ENCODE data around the gene STUM.

The STUM gene

GRCh38 chr1:226603858-226604559 is 55.4 kb downstream of the STUM start:
- peak overlapping the region; percentile 43 for H2AFZ ChIP-seq (ENCODE audit: low read length)
- DNase-seq (ENCODE audit: low spot score), result no peak
- no peak overlapping the region for H4K91ac ChIP-seq (ENCODE audit: low read depth, low read length, poor library complexity)
- H3K23ac ChIP-seq (ENCODE audit: low read depth, low read length, poor library complexity), result no peak overlapping the region
- no peak overlapping the region for H3K4ac ChIP-seq (ENCODE audit: low read length)
- H2BK120ac ChIP-seq (ENCODE audit: low read depth, low read length), result no peak overlapping the region
- H3K9ac ChIP-seq (ENCODE audit: low read depth, low read length, poor library complexity), result no peak overlapping the region
- H2BK12ac ChIP-seq (ENCODE audit: low read length), result no peak overlapping the region
- H3K79me1 ChIP-seq (ENCODE audit: low read depth, low read length), result no peaks in the 10 kb centered on the region
- peak overlapping the region; percentile 77 for H2BK5ac ChIP-seq (ENCODE audit: low read length)
- peak overlapping the region; percentile 78 for H2AK5ac ChIP-seq (ENCODE audit: low read depth, low read length)
- no peaks in the 10 kb centered on the region for H3K9me3 ChIP-seq (replicated peaks in 1 of 2; ENCODE audit: control insufficient read depth in 2 of 2, insufficient read depth in 1 of 2, low read depth in 1 of 2, low read length in 2 of 2)
- peaks cover 0 to 62% (median 0%) of the 10 kb centered on the region in 3 experiments for H3K27me3 ChIP-seq (ENCODE audit: control insufficient read depth in 3 of 3, insufficient read depth in 3 of 3, low read depth in 1 of 3, low read length in 3 of 3)
- H3K14ac ChIP-seq (ENCODE audit: low read length), result no peak overlapping the region
- no peak overlapping the region for H3K4me2 ChIP-seq (ENCODE audit: insufficient read depth, low read length, poor library complexity, severe bottlenecking)
- H2BK15ac ChIP-seq (ENCODE audit: low read length), result peak overlapping the region; percentile 10
- no peak overlapping the region for H4K8ac ChIP-seq (ENCODE audit: low read depth, low read length)
- peaks cover 3 to 30% of the 10 kb centered on the region in 2 donors for H3K4me1 ChIP-seq (ENCODE audit: control insufficient read depth in 2 of 2, insufficient read depth in 1 of 2, low read depth in 1 of 2, low read length in 2 of 2)
- WGBS, 2 donors (ENCODE audit: extremely low coverage in 2 of 2, insufficient read length in 2 of 2, insufficient replicate concordance in 1 of 2), result no CpG with 5 or more reads among the region's 19 CpGs
- peak overlapping the region; percentile 82 for H3K18ac ChIP-seq (ENCODE audit: low read length)
- H3K27ac ChIP-seq (replicated peaks; ENCODE audit: low read length), result no peak overlapping the region
- no peaks in the 10 kb centered on the region for H3K36me3 ChIP-seq (replicated peaks in 1 of 2; ENCODE audit: control insufficient read depth in 2 of 2, insufficient read depth in 2 of 2, low read length in 2 of 2)
- no peak overlapping the region for H3K4me3 ChIP-seq (ENCODE audit: low read length in 2 of 2)

GRCh38 chr1:226604560-226605317 is 56.2 kb downstream of the STUM start:
- Histone ChIP-seq H3K23ac (ENCODE audit: low read depth, low read length, poor library complexity) (peak overlapping the region; percentile 23), H3K4me2 (ENCODE audit: insufficient read depth, low read length, poor library complexity, severe bottlenecking) (peak overlapping the region; percentile 21), H3K27me3 (ENCODE audit: control insufficient read depth in 3 of 3, insufficient read depth in 3 of 3, low read depth in 1 of 3, low read length in 3 of 3) (peaks cover 0 to 67% (median 0%) of the 10 kb centered on the region in 3 experiments), H2BK15ac (ENCODE audit: low read length) (peak overlapping the region; percentile 80), H3K4me3 (ENCODE audit: low read length in 2 of 2) (no peak overlapping the region), H3K27ac (replicated peaks; ENCODE audit: low read length) (peak overlapping the region; percentile 50), H3K79me1 (ENCODE audit: low read depth, low read length) (no peaks in the 10 kb centered on the region), H3K14ac (ENCODE audit: low read length) (no peak overlapping the region), H2BK120ac (ENCODE audit: low read depth, low read length) (peak overlapping the region; percentile 35), H4K91ac (ENCODE audit: low read depth, low read length, poor library complexity) (peak overlapping the region; percentile 57), H3K36me3 (replicated peaks in 1 of 2; ENCODE audit: control insufficient read depth in 2 of 2, insufficient read depth in 2 of 2, low read length in 2 of 2) (no peaks in the 10 kb centered on the region), H3K4ac (ENCODE audit: low read length) (no peak overlapping the region), H2BK5ac (ENCODE audit: low read length) (peak overlapping the region; percentile 83), H2AFZ (ENCODE audit: low read length) (peak overlapping the region; percentile 43), H3K9ac (ENCODE audit: low read depth, low read length, poor library complexity) (peak overlapping the region; percentile 25), H3K18ac (ENCODE audit: low read length) (peak overlapping the region; percentile 97), H3K9me3 (replicated peaks in 1 of 2; ENCODE audit: control insufficient read depth in 2 of 2, insufficient read depth in 1 of 2, low read depth in 1 of 2, low read length in 2 of 2) (no peaks in the 10 kb centered on the region), H4K8ac (ENCODE audit: low read depth, low read length) (no peak overlapping the region), H2AK5ac (ENCODE audit: low read depth, low read length) (peak overlapping the region; percentile 69), H2BK12ac (ENCODE audit: low read length) (peak overlapping the region; percentile 96), H3K4me1 (ENCODE audit: control insufficient read depth in 2 of 2, insufficient read depth in 1 of 2, low read depth in 1 of 2, low read length in 2 of 2) (peaks cover 3 to 30% of the 10 kb centered on the region in 2 donors)
- no CpG with 5 or more reads among the region's 9 CpGs for WGBS, 2 donors (ENCODE audit: extremely low coverage in 2 of 2, insufficient read length in 2 of 2, insufficient replicate concordance in 1 of 2)
- peak; percentile 57 for DNase-seq (ENCODE audit: low spot score)

- H3K23ac ChIP-seq (ENCODE audit: low read depth, low read length, poor library complexity), result peak overlapping the region; percentile 23
- H2BK5ac ChIP-seq (ENCODE audit: low read length), result peak overlapping the region; percentile 83
- H2AK5ac ChIP-seq (ENCODE audit: low read depth, low read length), result peak overlapping the region; percentile 69
- H2BK12ac ChIP-seq (ENCODE audit: low read length), result peak overlapping the region; percentile 96
- peak overlapping the region; percentile 57 for H4K91ac ChIP-seq (ENCODE audit: low read depth, low read length, poor library complexity)
- H3K27ac ChIP-seq (replicated peaks; ENCODE audit: low read length), result no peak overlapping the region
- H2BK120ac ChIP-seq (ENCODE audit: low read depth, low read length), result peak overlapping the region; percentile 44
- no peak overlapping the region for H3K4me3 ChIP-seq (ENCODE audit: low read length in 2 of 2)
- H3K14ac ChIP-seq (ENCODE audit: low read length), result peak overlapping the region; percentile 78
- no CpG with 5 or more reads among the region's 9 CpGs for WGBS, 2 donors (ENCODE audit: extremely low coverage in 2 of 2, insufficient read length in 2 of 2, insufficient replicate concordance in 1 of 2)
- no peak overlapping the region for H3K4ac ChIP-seq (ENCODE audit: low read length)
- H4K8ac ChIP-seq (ENCODE audit: low read depth, low read length), result no peak overlapping the region
- H2AFZ ChIP-seq (ENCODE audit: low read length), result no peak overlapping the region
- DNase-seq (ENCODE audit: low spot score), result no peak
- no peaks in the 10 kb centered on the region for H3K36me3 ChIP-seq (replicated peaks in 1 of 2; ENCODE audit: control insufficient read depth in 2 of 2, insufficient read depth in 2 of 2, low read length in 2 of 2)
- H2BK15ac ChIP-seq (ENCODE audit: low read length), result peak overlapping the region; percentile 80
- peak overlapping the region; percentile 97 for H3K18ac ChIP-seq (ENCODE audit: low read length)
- H3K27me3 ChIP-seq (ENCODE audit: control insufficient read depth in 3 of 3, insufficient read depth in 3 of 3, low read depth in 1 of 3, low read length in 3 of 3), result peaks cover 0 to 67% (median 0%) of the 10 kb centered on the region in 3 experiments
- H3K79me1 ChIP-seq (ENCODE audit: low read depth, low read length), result no peaks in the 10 kb centered on the region
- H3K4me2 ChIP-seq (ENCODE audit: insufficient read depth, low read length, poor library complexity, severe bottlenecking), result no peak overlapping the region
- peaks cover 3 to 30% of the 10 kb centered on the region in 2 donors for H3K4me1 ChIP-seq (ENCODE audit: control insufficient read depth in 2 of 2, insufficient read depth in 1 of 2, low read depth in 1 of 2, low read length in 2 of 2)
- peak overlapping the region; percentile 67 for H3K9ac ChIP-seq (ENCODE audit: low read depth, low read length, poor library complexity)
- H3K9me3 ChIP-seq (replicated peaks in 1 of 2; ENCODE audit: control insufficient read depth in 2 of 2, insufficient read depth in 1 of 2, low read depth in 1 of 2, low read length in 2 of 2), result no peaks in the 10 kb centered on the region
Measured at GRCh38 chr1:226605318-226605950, 56.9 kb downstream of the STUM start.

Measured in neuronal stem cell (in vitro differentiated cells).